ENCODE results near the gene FAM107B. TPM values are rescaled to one million over a fixed set of nuclear protein-coding genes. Genes with fewer than 3 reads are reported as not detected.

Gene FAM107B
- total and polyA plus RNA-seq, 10 of the 15 experiments (the other 5 are each of a cell fraction or from before 2014, with no cell fraction given) = 22.9 to 162 (median 86.6) TPM

DNA sequence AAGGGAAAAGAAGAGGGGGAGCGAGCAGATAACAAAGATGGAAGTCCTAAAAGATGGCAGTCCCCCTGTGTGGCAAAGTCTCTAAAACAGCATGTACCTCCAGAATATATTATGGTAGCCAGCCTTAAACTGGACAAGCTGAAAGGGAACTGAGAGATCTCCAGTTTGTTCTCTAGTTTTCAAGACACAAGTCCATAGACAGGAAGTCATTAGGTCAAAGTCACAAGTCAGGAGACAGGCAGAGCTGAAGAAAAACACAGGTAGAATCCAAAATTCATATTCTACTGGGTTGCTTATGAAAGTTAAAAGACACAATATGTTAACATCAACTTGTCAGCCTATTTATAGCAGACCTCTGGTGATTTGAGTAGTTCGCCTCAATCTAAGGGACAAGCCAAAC lies 38.7 kb downstream of the FAM107B start:
- Histone ChIP-seq H3K4me3 (no peak overlapping the region), H4K20me1 (ENCODE audit: control insufficient read depth, insufficient read depth) (no peaks in the 10 kb centered on the region), H3K79me2 (ENCODE audit: control insufficient read depth, insufficient read depth, low read length) (no peaks in the 10 kb centered on the region), H3K36me3 (ENCODE audit: control insufficient read depth in 2 of 2, insufficient read depth in 2 of 2, low read length in 1 of 2) (no peaks in the 10 kb centered on the region), H3K27ac (ENCODE audit: control insufficient read depth, insufficient read depth) (0 out of 2 replicates have a peak overlapping the region, but pooled peaks have one; percentile 10), H3K27me3 (replicated peaks in 1 of 2; ENCODE audit: control insufficient read depth in 2 of 2, insufficient read depth in 2 of 2, low read length in 1 of 2) (no peaks in the 10 kb centered on the region), H2AFZ (ENCODE audit: control insufficient read depth, low read depth, low read length) (no peak overlapping the region), H3K4me1 (ENCODE audit: control insufficient read depth, insufficient read depth, low read length) (peaks cover 22% of the 10 kb centered on the region), H3K9ac (ENCODE audit: control insufficient read depth, insufficient read depth, low read length) (no peak overlapping the region), H3K9me3 (replicated peaks; ENCODE audit: control insufficient read depth, insufficient read depth, low read length) (no peaks in the 10 kb centered on the region; the same call in 2 of the 3 replicates), H3K4me2 (ENCODE audit: control insufficient read depth, insufficient read depth) (no peak overlapping the region)
- FAIRE-seq (no peak), ATAC-seq (peak; percentile 71), DNase-seq (ENCODE audit: low read depth, low spot score) (no peak)
- TF ChIP-seq, protein P1, sequence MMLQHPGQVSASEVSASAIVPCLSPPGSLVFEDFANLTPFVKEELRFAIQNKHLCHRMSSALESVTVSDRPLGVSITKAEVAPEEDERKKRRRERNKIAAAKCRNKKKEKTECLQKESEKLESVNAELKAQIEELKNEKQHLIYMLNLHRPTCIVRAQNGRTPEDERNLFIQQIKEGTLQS (IDR thresholded peaks at IDR 0.05; ENCODE audit: borderline replicate concordance, extremely low read depth, low read depth, low read length) = no peak
- TF ChIP-seq SPI1 (IDR thresholded peaks at IDR 0.05; ENCODE audit: borderline replicate concordance, insufficient read depth, low read depth, low read length) = peak; percentile 68; the same call in 1 of the 2 replicates
- in situ Hi-C loops (cut with MboI) = no loop called here
- ChIA-PET POLR2A (interaction anchor here (2.2 kb wide), 1 partner anchor 15 kb away, joined by 5 read pairs; no protein-coding TSS in a partner anchor), SMC1A (ENCODE audit: uncharacterized antibody, unreplicated experiment) (no interaction called here), RAD21 (ENCODE audit: unreplicated experiment) (no interaction called here), CTCF (interaction anchor here (0.9 kb wide), 1 partner anchor 29 kb away, joined by 3 read pairs; no protein-coding TSS in a partner anchor)
- intact Hi-C loops (cut with micrococcal nuclease; ENCODE audit: unreplicated experiment) = no loop called here
- no TSS peak for BruUV-seq (replicated peaks)
- 57% methylated on average over 2 of the region's 2 CpGs for WGBS (ENCODE audit: insufficient coverage, insufficient replicate concordance, low lambda C conversion rate, missing lambda C conversion rate)

DNA sequence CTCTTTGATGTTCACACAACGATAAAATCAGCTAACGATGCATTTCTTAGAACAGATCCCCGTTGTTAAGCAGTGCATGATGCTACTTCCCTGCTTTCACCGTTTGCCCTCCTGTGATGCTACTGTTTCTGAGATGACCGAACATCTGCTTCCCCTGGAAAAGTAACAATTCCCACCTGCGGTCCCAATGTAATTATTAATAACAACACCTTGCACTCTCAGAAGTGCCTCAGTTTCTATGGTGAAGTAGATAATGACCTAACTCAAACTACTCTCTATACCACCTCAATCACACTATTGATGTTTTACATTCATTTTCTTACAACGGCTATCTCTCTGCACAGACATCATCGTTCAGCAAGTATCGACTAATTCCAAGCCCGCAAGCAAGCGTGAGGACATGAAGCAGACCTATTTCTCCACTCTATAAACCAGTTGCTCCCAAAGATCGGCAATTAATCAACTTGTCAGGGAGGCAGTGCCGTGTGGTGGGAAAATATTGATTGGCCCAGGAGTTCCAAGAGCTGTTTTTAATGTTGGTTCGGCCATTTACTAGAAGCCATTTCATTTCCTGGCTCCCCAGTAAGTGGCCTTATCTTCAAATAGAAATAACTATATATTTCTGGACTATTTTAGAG lies 42.7 kb downstream of the FAM107B start:
- intact Hi-C loops (cut with micrococcal nuclease; ENCODE audit: unreplicated experiment) (no loop called here), in situ Hi-C loops (cut with MboI) (no loop called here)
- 74% methylated on average over 14 of the region's 14 CpGs for WGBS (ENCODE audit: insufficient coverage, insufficient replicate concordance, low lambda C conversion rate, missing lambda C conversion rate)
- SMC1A ChIA-PET (ENCODE audit: uncharacterized antibody, unreplicated experiment) = no interaction called here
- Histone ChIP-seq H3K4me1 (ENCODE audit: control insufficient read depth, insufficient read depth, low read length) (peaks cover 10% of the 10 kb centered on the region), H3K79me2 (ENCODE audit: control insufficient read depth, insufficient read depth, low read length) (no peaks in the 10 kb centered on the region), H3K27me3 (replicated peaks in 1 of 2; ENCODE audit: control insufficient read depth in 2 of 2, insufficient read depth in 2 of 2, low read length in 1 of 2) (no peaks in the 10 kb centered on the region), H3K27ac (ENCODE audit: control insufficient read depth, insufficient read depth) (no peak overlapping the region), H3K36me3 (ENCODE audit: control insufficient read depth in 2 of 2, insufficient read depth in 2 of 2, low read length in 1 of 2) (no peaks in the 10 kb centered on the region), H3K4me3 (no peak overlapping the region), H3K9me3 (replicated peaks; ENCODE audit: control insufficient read depth, insufficient read depth, low read length) (peaks cover 2% of the 10 kb centered on the region; the same call in 1 of the 3 replicates), H4K20me1 (ENCODE audit: control insufficient read depth, insufficient read depth) (no peaks in the 10 kb centered on the region), H2AFZ (ENCODE audit: control insufficient read depth, low read depth, low read length) (no peak overlapping the region), H3K4me2 (ENCODE audit: control insufficient read depth, insufficient read depth) (no peak overlapping the region), H3K9ac (ENCODE audit: control insufficient read depth, insufficient read depth, low read length) (no peak overlapping the region)
- CTCF ChIA-PET = no interaction called here
- RAD21 ChIA-PET (ENCODE audit: unreplicated experiment) = interaction anchor here (0.5 kb wide), 1 partner anchor 83 kb away, joined by 3 read pairs; no protein-coding TSS in a partner anchor
- ATAC-seq (no peak), DNase-seq (ENCODE audit: low read depth, low spot score) (no peak), FAIRE-seq (no peak)
- no TSS peak for BruUV-seq (replicated peaks)
- POLR2A ChIA-PET = no interaction called here
- TF ChIP-seq, protein P2, sequence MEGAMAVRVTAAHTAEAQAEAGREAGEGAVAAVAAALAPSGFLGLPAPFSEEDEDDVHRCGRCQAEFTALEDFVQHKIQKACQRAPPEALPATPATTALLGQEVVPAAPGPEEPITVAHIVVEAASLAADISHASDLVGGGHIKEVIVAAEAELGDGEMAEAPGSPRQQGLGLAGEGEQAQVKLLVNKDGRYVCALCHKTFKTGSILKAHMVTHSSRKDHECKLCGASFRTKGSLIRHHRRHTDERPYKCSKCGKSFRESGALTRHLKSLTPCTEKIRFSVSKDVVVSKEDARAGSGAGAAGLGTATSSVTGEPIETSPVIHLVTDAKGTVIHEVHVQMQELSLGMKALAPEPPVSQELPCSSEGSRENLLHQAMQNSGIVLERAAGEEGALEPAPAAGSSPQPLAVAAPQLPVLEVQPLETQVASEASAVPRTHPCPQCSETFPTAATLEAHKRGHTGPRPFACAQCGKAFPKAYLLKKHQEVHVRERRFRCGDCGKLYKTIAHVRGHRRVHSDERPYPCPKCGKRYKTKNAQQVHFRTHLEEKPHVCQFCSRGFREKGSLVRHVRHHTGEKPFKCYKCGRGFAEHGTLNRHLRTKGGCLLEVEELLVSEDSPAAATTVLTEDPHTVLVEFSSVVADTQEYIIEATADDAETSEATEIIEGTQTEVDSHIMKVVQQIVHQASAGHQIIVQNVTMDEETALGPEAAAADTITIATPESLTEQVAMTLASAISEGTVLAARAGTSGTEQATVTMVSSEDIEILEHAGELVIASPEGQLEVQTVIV (IDR thresholded peaks at IDR 0.05; ENCODE audit: borderline replicate concordance, partially characterized antibody) = no peak
- TF ChIP-seq IKZF2 (IDR thresholded peaks at IDR 0.05) (no peak), NR2C2 (IDR thresholded peaks at IDR 0.05; ENCODE audit: borderline replicate concordance, control insufficient read depth, insufficient read length, low read depth) (no peak), MEF2A (IDR thresholded peaks at IDR 0.05; ENCODE audit: insufficient read depth, low read depth, low read length) (no peak), NBN (IDR thresholded peaks at IDR 0.05) (no peak), HDGF (IDR thresholded peaks at IDR 0.05) (no peak), ZNF207 (IDR thresholded peaks at IDR 0.05; ENCODE audit: borderline replicate concordance) (no peak), CHD1 (IDR thresholded peaks at IDR 0.05; ENCODE audit: low read depth, low read length) (no peak), NFYA (IDR thresholded peaks at IDR 0.05; ENCODE audit: borderline replicate concordance, low read depth, low read length) (no peak), ZNF622 (IDR thresholded peaks at IDR 0.05) (no peak), JUND (IDR thresholded peaks at IDR 0.05; ENCODE audit: low read depth, low read length) (no peak), CBX5 (IDR thresholded peaks at IDR 0.05; ENCODE audit: low read depth) (no peak), MTA3 (IDR thresholded peaks at IDR 0.05; ENCODE audit: borderline replicate concordance, low read length) (no peak), GATAD2B (conservative IDR thresholded peaks at IDR 0.05; ENCODE audit: low read depth) (no peak)

Data from GM12878 (cell line).